Vagina (tissue), 2 donors: ENCODE results near the gene UQCRHL. TPM values are rescaled to one million over a fixed set of nuclear protein-coding genes. Genes with fewer than 3 reads are reported as not detected.

Experiments used
- DNase-seq, 2 donors: peaks; one replicate each; pipeline ENCODE4 v3.0.0-alpha.2; 2017; ENCODE audit errors: extremely low spot score in 2 of 2
- H3K27ac ChIP-seq: fragments of 200-600 bp; sonication (generic); one replicate; pipeline ENCODE4 v1.5.1; 2019
- H3K27me3 ChIP-seq: fragments of 200-600 bp; sonication (generic); one replicate; pipeline ENCODE4 v1.5.1; 2019
- H3K36me3 ChIP-seq, 2 donors: fragments of 200-600 bp; sonication (generic); one replicate each; pipeline ENCODE4 v1.5.1; 2017 to 2019
- H3K4me1 ChIP-seq: fragments of 200-600 bp; sonication (generic); one replicate; pipeline ENCODE4 v1.5.1; 2019
- H3K4me3 ChIP-seq, 2 donors: fragments of 200-600 bp; sonication (generic); 1 replicate in 1 of 2; 2 replicates in 1 of 2; pipeline ENCODE4 v1.5.1; 2016 to 2019
- H3K9me3 ChIP-seq: fragments of 200-600 bp; sonication (generic); one replicate; pipeline ENCODE4 v1.5.1; 2019
- CTCF ChIP-seq, 3 experiments: fragments of 450-650 bp in 2 of 3; fragments of 200-600 bp in 1 of 3; sonication (generic) in 1 of 3; IDR thresholded peaks; one replicate each; pipeline ENCODE4 v1.5.1; 2017 to 2019; ENCODE audit warnings: antibody characterized with exemption in 3 of 3, mild to moderate bottlenecking in 2 of 3, moderate library complexity in 2 of 3
- POLR2A ChIP-seq, 2 donors: fragments of 450-650 bp; IDR thresholded peaks; one replicate each; pipeline ENCODE4 v1.6.1; 2017; ENCODE audit warnings: antibody characterized with exemption in 2 of 2, mild to moderate bottlenecking in 2 of 2, moderate library complexity in 2 of 2
- POLR2AphosphoS5 ChIP-seq, 2 donors: sonication (generic); formaldehyde crosslinking; IDR thresholded peaks; one replicate each; pipeline ENCODE4 v1.9.0; 2017; ENCODE audit warnings: antibody characterized with exemption in 2 of 2, mild to moderate bottlenecking in 2 of 2, low read depth in 1 of 2; ENCODE audit not compliant: insufficient read depth in 1 of 2
- intact Hi-C: fragments of 100-400 bp; cut with DNase I; formaldehyde crosslinking; loops from one replicate; pipeline ENCODE4 v1.15.1; 2023
- total RNA-seq: library from RNA; depleted of rRNA; stranded (reverse); fragments of >200 nt; gene quantifications from one replicate; pipeline ENCODE4 v1.2.3, GENCODE V29; 2016

Gene UQCRHL
- total RNA-seq, 1 donor from 2014 or later: 1.5 TPM

GRCh38 chr1:15788624-15789301 lies 18.7 kb downstream of the UQCRHL start:
- DNase-seq: no peak
- Histone ChIP-seq H3K4me3 (no peak overlapping the region), H3K4me1 (peaks cover 24% of the 10 kb centered on the region), H3K27ac (no peak overlapping the region), H3K9me3 (no peaks in the 10 kb centered on the region), H3K27me3 (no peaks in the 10 kb centered on the region), H3K36me3 (peaks cover 0 to 4% of the 10 kb centered on the region in 2 donors)
- TF ChIP-seq POLR2A (IDR thresholded peaks at IDR 0.05): no peak
- no peak for TF ChIP-seq CTCF (IDR thresholded peaks at IDR 0.05)
- TF ChIP-seq POLR2AphosphoS5 (IDR thresholded peaks at IDR 0.05; ENCODE audit: insufficient read depth in 1 of 2, low read depth in 1 of 2): no peak
- intact Hi-C loops: no loop called here

GRCh38 chr1:15786581-15786980 lies 20.9 kb downstream of the UQCRHL start:
- peaks cover 0 to 4% of the 10 kb centered on the region in 2 donors for H3K36me3 ChIP-seq
- H3K9me3 ChIP-seq: no peaks in the 10 kb centered on the region
- intact Hi-C loops: no loop called here
- DNase-seq: no peak
- H3K27me3 ChIP-seq: no peaks in the 10 kb centered on the region
- H3K4me1 ChIP-seq: peaks cover 13% of the 10 kb centered on the region
- H3K4me3 ChIP-seq: no peak overlapping the region
- no peak for TF ChIP-seq POLR2AphosphoS5 (IDR thresholded peaks at IDR 0.05; ENCODE audit: insufficient read depth in 1 of 2, low read depth in 1 of 2)
- no peak for TF ChIP-seq CTCF (IDR thresholded peaks at IDR 0.05)
- no peak for TF ChIP-seq POLR2A (IDR thresholded peaks at IDR 0.05)
- H3K27ac ChIP-seq: no peak overlapping the region

- Histone ChIP-seq H3K4me3 (no peak overlapping the region), H3K27me3 (no peaks in the 10 kb centered on the region), H3K9me3 (no peaks in the 10 kb centered on the region), H3K27ac (no peak overlapping the region), H3K4me1 (peaks cover 13% of the 10 kb centered on the region), H3K36me3 (peaks cover 0 to 8% of the 10 kb centered on the region in 2 donors)
- TF ChIP-seq POLR2AphosphoS5 (IDR thresholded peaks at IDR 0.05; ENCODE audit: insufficient read depth in 1 of 2, low read depth in 1 of 2): no peak
- TF ChIP-seq POLR2A (IDR thresholded peaks at IDR 0.05): no peak
- TF ChIP-seq CTCF (IDR thresholded peaks at IDR 0.05): no peak
- intact Hi-C loops: no loop called here
- DNase-seq: no peak
These were observed 21.8 kb downstream of the UQCRHL start for GRCh38 chr1:15785683-15786082.

- Histone ChIP-seq H3K4me3 (no peak overlapping the region), H3K4me1 (no peaks in the 10 kb centered on the region), H3K9me3 (no peaks in the 10 kb centered on the region), H3K36me3 (peaks cover 0 to 30% of the 10 kb centered on the region in 2 donors), H3K27ac (no peak overlapping the region), H3K27me3 (no peaks in the 10 kb centered on the region)
- intact Hi-C loops: no loop called here
- TF ChIP-seq POLR2AphosphoS5 (IDR thresholded peaks at IDR 0.05; ENCODE audit: insufficient read depth in 1 of 2, low read depth in 1 of 2) (no peak), POLR2A (IDR thresholded peaks at IDR 0.05) (no peak), CTCF (IDR thresholded peaks at IDR 0.05) (no peak)
- no peak for DNase-seq
These were observed 29.3 kb downstream of the UQCRHL start for GRCh38 chr1:15777909-15778707.

- TF ChIP-seq POLR2A (IDR thresholded peaks at IDR 0.05) (no peak), CTCF (IDR thresholded peaks at IDR 0.05) (no peak), POLR2AphosphoS5 (IDR thresholded peaks at IDR 0.05; ENCODE audit: insufficient read depth in 1 of 2, low read depth in 1 of 2) (no peak)
- intact Hi-C loops: no loop called here
- H3K9me3 ChIP-seq: no peaks in the 10 kb centered on the region
- no peak overlapping the region for H3K4me3 ChIP-seq
- no peaks in the 10 kb centered on the region for H3K27me3 ChIP-seq
- peaks cover 0 to 47% of the 10 kb centered on the region in 2 donors for H3K36me3 ChIP-seq
- no peak overlapping the region for H3K27ac ChIP-seq
- no peaks in the 10 kb centered on the region for H3K4me1 ChIP-seq
- no peak for DNase-seq
These were observed 31.7 kb downstream of the UQCRHL start for GRCh38 chr1:15775706-15776105.
